Fibroblast of pulmonary artery (primary cell): ENCODE results near the gene EP400.
"Not testable (repeated sequence)": the region's sequence is repeated elsewhere in the genome, so short reads cannot be mapped to it uniquely, and the experiment has no call there.

Experiments used
- DNase-seq: peaks from one replicate; pipeline ENCODE4 v3.0.0-alpha.2; 2010; ENCODE audit warnings: low read depth
- H3K4me3 ChIP-seq: replicated peaks from 2 replicates; pipeline ENCODE4 v1.5.1; 2011; ENCODE audit warnings: low read depth, mild to moderate bottlenecking, control low read depth, low read length, moderate library complexity
- CTCF ChIP-seq: IDR thresholded peaks from 2 replicates; pipeline ENCODE4 v1.5.1; 2011; ENCODE audit warnings: mild to moderate bottlenecking, control low read depth, low read length, inconsistent platforms; ENCODE audit errors: missing control alignments

Gene EP400

DNA sequence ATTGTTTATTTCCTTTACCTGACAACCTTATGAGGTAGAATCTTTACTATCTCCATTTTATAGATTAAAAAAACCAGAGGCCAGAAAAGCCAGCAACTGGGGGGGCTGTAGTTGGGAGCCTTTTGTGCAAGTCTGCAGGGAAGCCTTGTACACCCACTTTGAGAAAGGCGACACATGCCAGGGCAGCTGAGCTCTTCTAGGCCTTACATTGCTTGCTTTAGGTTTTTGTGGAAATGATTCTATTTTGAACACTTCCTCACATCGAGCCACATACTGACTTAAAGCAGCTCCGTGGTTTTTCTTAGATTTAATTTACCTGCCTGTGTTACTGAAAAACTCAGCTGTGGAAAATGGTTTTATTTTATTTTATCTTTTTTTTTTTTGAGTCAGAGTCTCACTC lies 34.6 kb downstream of the EP400 start:
- no peak overlapping the region for H3K4me3 ChIP-seq
- no peak for DNase-seq
- TF ChIP-seq CTCF, result no peak

GRCh38 chr12:131985510-131985875 lies 35.8 kb downstream of the EP400 start:
- not testable (repeated sequence) for H3K4me3 ChIP-seq, DNase-seq

- no peak overlapping the region for H3K4me3 ChIP-seq
- no peak for DNase-seq
These were observed 36.6 kb downstream of the EP400 start for GRCh38 chr12:131986361-131986760.

GRCh38 chr12:131986910-131987309 lies 37.2 kb downstream of the EP400 start:
- DNase-seq, result no peak
- TF ChIP-seq CTCF, result no peak
- no peak overlapping the region for H3K4me3 ChIP-seq

More at GRCh38 chr12:131986361-131986760, 36.6 kb downstream of the EP400 start:
- TF ChIP-seq CTCF, result no peak

DNA sequence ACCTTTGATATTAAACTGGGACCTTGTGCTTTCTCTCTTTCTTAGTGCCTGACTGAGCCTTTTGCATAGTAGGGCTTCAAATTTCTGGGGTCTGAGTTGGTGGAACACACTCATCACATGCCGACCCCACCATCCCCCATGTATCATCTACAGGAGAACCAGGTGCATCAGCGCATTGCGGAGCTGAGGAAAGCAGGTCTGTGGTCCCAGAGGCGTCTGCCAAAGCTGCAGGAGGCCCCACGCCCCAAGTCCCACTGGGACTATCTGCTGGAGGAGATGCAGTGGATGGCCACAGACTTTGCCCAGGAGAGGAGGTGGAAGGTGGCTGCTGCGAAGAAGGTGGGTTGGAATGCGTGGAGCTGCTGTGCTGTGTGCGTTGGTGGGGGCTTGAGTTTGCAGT lies 37.8 kb downstream of the EP400 start:
- no peak for DNase-seq
- no peak for TF ChIP-seq CTCF
- H3K4me3 ChIP-seq, result no peak overlapping the region

DNA sequence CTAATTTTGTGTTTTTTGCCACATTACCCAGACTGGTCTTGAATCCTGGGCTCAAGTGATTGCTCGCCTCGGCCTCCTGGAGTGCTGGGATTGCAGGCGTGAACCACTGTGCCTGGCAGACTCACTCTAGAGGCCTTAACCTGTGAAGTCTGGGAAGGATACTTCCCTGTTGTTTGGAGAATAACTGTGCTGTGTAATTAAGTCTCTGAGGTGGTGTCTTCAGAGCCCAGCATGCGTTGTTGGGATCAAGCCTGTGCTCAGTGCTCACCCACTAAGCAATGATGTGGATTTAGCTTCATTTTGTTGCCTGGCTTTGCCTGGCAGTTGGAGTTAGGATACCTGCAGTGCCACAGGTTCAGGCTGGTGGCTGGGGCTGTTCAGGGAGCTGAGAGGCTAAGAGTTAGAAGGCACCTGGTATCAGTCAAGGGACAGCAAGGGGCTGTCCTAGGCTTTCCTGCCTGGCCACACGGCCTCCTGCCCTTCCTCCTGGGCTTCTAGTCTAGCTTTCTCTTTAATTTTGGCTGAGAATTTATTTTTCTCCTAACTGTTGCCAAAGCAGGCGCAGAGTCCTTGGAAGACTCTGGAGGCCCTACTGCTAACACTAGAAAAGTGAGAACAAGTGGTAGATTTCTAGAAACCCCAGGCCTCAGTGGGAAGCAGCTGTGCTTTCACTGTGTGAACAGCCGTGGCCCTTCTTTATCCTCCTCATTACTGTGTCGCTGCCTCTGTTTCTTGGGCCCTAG lies 38.5 kb downstream of the EP400 start:
- H3K4me3 ChIP-seq, result no peak overlapping the region
- no peak for DNase-seq
- no peak for TF ChIP-seq CTCF

DNA sequence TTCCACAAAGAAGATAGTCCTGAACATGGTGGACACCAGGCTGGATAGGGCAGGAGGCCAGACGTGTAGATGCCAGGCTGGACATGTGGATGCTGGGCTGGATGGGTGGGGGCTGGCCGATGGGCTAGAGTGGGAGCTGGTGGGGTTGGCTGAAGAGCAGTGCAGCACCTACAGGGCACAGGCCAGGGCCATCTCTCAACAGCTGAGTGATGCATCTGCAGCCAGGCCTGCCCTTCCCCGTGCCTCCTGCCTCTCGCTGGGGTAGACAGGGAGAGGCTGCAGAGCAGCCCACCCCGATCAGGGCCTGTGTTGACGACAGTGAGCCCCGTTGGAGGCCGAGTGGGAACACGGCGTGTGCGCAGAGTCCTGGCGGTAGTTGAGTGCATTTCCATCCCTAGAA lies 39.3 kb downstream of the EP400 start:
- no peak overlapping the region for H3K4me3 ChIP-seq
- DNase-seq, result no peak
- TF ChIP-seq CTCF, result no peak
